ENCODE results near the gene TMEM45B. TPM values are rescaled to one million over a fixed set of nuclear protein-coding genes. Genes with fewer than 3 reads are reported as not detected.

TMEM45B gene
- total and polyA plus RNA-seq, 2 of the 13 experiments (the other 11 are each of a cell fraction or from before 2014, with no cell fraction given), result 29.1 to 181 TPM

DNA sequence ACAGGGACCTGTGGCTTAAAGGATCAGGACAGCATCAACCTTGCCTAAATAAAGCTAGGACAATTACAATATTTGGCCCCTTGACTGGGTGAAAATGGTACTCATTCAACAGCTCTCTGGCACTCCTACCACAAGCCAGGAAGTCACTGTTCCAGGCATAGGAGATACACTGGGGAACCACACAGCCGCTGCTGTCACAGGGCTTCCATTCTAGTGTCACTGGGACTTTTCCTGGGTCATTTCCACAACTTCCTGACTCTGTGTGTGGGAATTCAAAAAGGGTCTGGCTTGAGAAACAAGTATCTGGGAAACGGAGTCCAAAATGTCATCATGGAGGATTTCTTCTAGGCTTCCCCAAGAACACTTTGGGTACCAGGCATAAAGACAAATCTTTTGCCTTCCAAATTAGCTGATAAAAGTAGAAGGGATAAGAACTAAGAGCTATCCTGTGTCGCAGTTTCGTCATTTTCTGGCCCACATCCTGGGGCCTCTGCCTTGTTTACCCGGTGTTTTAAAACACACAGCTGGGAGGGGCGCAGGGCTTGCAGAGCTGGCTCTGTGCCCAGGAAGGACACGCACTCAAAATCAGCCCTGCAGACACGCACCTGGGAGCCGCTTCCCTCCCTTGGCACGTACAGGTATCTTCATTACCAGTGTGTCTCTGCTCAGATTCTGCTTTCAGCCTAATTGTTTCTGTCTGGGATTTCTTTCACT lies 38.0 kb downstream of the TMEM45B start (continued):
- no peak for TF ChIP-seq ZKSCAN5 (CRISPR knock-in tag; IDR thresholded peaks at IDR 0.05)
- no peak for TF ChIP-seq MAFK (conservative IDR thresholded peaks at IDR 0.05 in 1 of 2, IDR thresholded peaks at IDR 0.05 in 1 of 2; ENCODE audit: low read length in 2 of 2)
- TF ChIP-seq FOXM1 (CRISPR knock-in tag; IDR thresholded peaks at IDR 0.05), result no peak
- TF ChIP-seq REPIN1 (CRISPR knock-in tag; IDR thresholded peaks at IDR 0.05; ENCODE audit: borderline replicate concordance, low read depth), result peak; percentile 37; the same call in 1 of the 2 replicates
- no peak for TF ChIP-seq ARID2 (CRISPR knock-in tag; IDR thresholded peaks at IDR 0.05; ENCODE audit: borderline replicate concordance)
- TF ChIP-seq, protein P1, sequence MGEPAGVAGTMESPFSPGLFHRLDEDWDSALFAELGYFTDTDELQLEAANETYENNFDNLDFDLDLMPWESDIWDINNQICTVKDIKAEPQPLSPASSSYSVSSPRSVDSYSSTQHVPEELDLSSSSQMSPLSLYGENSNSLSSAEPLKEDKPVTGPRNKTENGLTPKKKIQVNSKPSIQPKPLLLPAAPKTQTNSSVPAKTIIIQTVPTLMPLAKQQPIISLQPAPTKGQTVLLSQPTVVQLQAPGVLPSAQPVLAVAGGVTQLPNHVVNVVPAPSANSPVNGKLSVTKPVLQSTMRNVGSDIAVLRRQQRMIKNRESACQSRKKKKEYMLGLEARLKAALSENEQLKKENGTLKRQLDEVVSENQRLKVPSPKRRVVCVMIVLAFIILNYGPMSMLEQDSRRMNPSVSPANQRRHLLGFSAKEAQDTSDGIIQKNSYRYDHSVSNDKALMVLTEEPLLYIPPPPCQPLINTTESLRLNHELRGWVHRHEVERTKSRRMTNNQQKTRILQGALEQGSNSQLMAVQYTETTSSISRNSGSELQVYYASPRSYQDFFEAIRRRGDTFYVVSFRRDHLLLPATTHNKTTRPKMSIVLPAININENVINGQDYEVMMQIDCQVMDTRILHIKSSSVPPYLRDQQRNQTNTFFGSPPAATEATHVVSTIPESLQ (CRISPR knock-in tag; conservative IDR thresholded peaks at IDR 0.05), result no peak
- no peak for TF ChIP-seq PCBP1 (IDR thresholded peaks at IDR 0.05; ENCODE audit: borderline replicate concordance, low read depth, low read length)
- no peak for TF ChIP-seq NCOR1 (IDR thresholded peaks at IDR 0.05; ENCODE audit: borderline replicate concordance, low read length)
- TF ChIP-seq ZSCAN25 (CRISPR knock-in tag; IDR thresholded peaks at IDR 0.05), result peak; percentile 91
- TF ChIP-seq, protein P2, sequence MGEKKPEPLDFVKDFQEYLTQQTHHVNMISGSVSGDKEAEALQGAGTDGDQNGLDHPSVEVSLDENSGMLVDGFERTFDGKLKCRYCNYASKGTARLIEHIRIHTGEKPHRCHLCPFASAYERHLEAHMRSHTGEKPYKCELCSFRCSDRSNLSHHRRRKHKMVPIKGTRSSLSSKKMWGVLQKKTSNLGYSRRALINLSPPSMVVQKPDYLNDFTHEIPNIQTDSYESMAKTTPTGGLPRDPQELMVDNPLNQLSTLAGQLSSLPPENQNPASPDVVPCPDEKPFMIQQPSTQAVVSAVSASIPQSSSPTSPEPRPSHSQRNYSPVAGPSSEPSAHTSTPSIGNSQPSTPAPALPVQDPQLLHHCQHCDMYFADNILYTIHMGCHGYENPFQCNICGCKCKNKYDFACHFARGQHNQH (CRISPR knock-in tag; IDR thresholded peaks at IDR 0.05), result peak; percentile 86
- no peak for TF ChIP-seq ZNF530 (CRISPR knock-in tag; IDR thresholded peaks at IDR 0.05; ENCODE audit: low read depth)
- no peak for TF ChIP-seq ARHGAP35 (CRISPR knock-in tag; IDR thresholded peaks at IDR 0.05; ENCODE audit: borderline replicate concordance)
- no peak for TF ChIP-seq PHF20 (CRISPR knock-in tag; IDR thresholded peaks at IDR 0.05)
- no peak for TF ChIP-seq SALL2 (CRISPR knock-in tag; IDR thresholded peaks at IDR 0.05)
- TF ChIP-seq, protein P3, sequence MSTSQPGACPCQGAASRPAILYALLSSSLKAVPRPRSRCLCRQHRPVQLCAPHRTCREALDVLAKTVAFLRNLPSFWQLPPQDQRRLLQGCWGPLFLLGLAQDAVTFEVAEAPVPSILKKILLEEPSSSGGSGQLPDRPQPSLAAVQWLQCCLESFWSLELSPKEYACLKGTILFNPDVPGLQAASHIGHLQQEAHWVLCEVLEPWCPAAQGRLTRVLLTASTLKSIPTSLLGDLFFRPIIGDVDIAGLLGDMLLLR (CRISPR knock-in tag; IDR thresholded peaks at IDR 0.05), result 0 out of 2 replicates have a peak, but pooled peaks have one; percentile 26
- peak; percentile 45; the same call in 1 of the 2 replicates for TF ChIP-seq JUND (CRISPR knock-in tag; IDR thresholded peaks at IDR 0.05)
- TF ChIP-seq ZFP90 (CRISPR knock-in tag; IDR thresholded peaks at IDR 0.05; ENCODE audit: borderline replicate concordance), result no peak
- TF ChIP-seq, protein P4, sequence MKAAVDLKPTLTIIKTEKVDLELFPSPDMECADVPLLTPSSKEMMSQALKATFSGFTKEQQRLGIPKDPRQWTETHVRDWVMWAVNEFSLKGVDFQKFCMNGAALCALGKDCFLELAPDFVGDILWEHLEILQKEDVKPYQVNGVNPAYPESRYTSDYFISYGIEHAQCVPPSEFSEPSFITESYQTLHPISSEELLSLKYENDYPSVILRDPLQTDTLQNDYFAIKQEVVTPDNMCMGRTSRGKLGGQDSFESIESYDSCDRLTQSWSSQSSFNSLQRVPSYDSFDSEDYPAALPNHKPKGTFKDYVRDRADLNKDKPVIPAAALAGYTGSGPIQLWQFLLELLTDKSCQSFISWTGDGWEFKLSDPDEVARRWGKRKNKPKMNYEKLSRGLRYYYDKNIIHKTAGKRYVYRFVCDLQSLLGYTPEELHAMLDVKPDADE (CRISPR knock-in tag; IDR thresholded peaks at IDR 0.05), result no peak
- no peak for TF ChIP-seq ZNF879 (CRISPR knock-in tag; IDR thresholded peaks at IDR 0.05)
- TF ChIP-seq NR2F2 (IDR thresholded peaks at IDR 0.05; ENCODE audit: borderline replicate concordance, low read depth), result 0 out of 2 replicates have a peak, but pooled peaks have one; percentile 40
- no peak for TF ChIP-seq EZH2 (conservative IDR thresholded peaks at IDR 0.05; ENCODE audit: low read depth, low read length)
- TF ChIP-seq PHF5A (CRISPR knock-in tag; IDR thresholded peaks at IDR 0.05; ENCODE audit: low read depth, unreplicated experiment), result no peak
- TF ChIP-seq, protein P5, sequence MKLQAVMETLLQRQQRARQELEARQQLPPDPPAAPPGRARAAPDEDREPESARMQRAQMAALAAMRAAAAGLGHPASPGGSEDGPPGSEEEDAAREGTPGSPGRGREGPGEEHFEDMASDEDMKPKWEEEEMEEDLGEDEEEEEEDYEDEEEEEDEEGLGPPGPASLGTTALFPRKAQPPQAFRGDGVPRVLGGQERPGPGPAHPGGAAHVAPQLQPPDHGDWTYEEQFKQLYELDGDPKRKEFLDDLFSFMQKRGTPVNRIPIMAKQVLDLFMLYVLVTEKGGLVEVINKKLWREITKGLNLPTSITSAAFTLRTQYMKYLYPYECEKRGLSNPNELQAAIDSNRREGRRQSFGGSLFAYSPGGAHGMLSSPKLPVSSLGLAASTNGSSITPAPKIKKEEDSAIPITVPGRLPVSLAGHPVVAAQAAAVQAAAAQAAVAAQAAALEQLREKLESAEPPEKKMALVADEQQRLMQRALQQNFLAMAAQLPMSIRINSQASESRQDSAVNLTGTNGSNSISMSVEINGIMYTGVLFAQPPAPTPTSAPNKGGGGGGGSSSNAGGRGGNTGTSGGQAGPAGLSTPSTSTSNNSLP (IDR thresholded peaks at IDR 0.05; ENCODE audit: low read depth, low read length), result no peak
- no peak for TF ChIP-seq ZNF790 (CRISPR knock-in tag; IDR thresholded peaks at IDR 0.05; ENCODE audit: borderline replicate concordance)
